H9 (cell line): ENCODE measurements around the gene MOB3B. TPM values are rescaled to one million over a fixed set of nuclear protein-coding genes. Genes with fewer than 3 reads are reported as not detected.

Source experiments
- DNase-seq: peaks from one replicate; pipeline ENCODE4 v3.0.0-alpha.2; 2017
- H2AFZ ChIP-seq: one replicate; pipeline ENCODE4 v1.6.1; 2013; ENCODE audit warnings: mild to moderate bottlenecking, low read length, control low read depth, moderate library complexity
- H2AK5ac ChIP-seq: 2 replicates; pipeline ENCODE4 v1.6.1; 2013; ENCODE audit warnings: low read length, control low read depth, mixed read lengths; ENCODE audit not compliant: insufficient read length
- H2BK120ac ChIP-seq: one replicate; pipeline ENCODE4 v1.6.1; 2013; ENCODE audit warnings: low read depth, mild to moderate bottlenecking, low read length, control low read depth, inconsistent platforms; ENCODE audit not compliant: poor library complexity, severe bottlenecking
- H2BK12ac ChIP-seq: 2 replicates; pipeline ENCODE4 v1.6.1; 2013; ENCODE audit warnings: low read length, control low read depth, mixed read lengths, low read depth; ENCODE audit not compliant: insufficient read length
- H2BK15ac ChIP-seq: 2 replicates; pipeline ENCODE4 v1.6.1; 2013; ENCODE audit warnings: low read depth, low read length, control low read depth
- H2BK20ac ChIP-seq: one replicate; pipeline ENCODE4 v1.6.1; 2013; ENCODE audit warnings: low read depth, mild to moderate bottlenecking, low read length, control low read depth, inconsistent platforms; ENCODE audit not compliant: poor library complexity, severe bottlenecking
- H2BK5ac ChIP-seq: 2 replicates; pipeline ENCODE4 v1.6.1; 2013; ENCODE audit warnings: low read length, control low read depth, mixed read lengths; ENCODE audit not compliant: insufficient read length
- H3K14ac ChIP-seq: 2 replicates; pipeline ENCODE4 v1.6.1; 2013; ENCODE audit warnings: low read length, control low read depth; ENCODE audit not compliant: insufficient read depth
- H3K18ac ChIP-seq: 2 replicates; pipeline ENCODE4 v1.6.1; 2013; ENCODE audit warnings: low read depth, mild to moderate bottlenecking, mixed read lengths, low read length, control low read depth; ENCODE audit not compliant: insufficient read length
- H3K23ac ChIP-seq: 2 replicates; pipeline ENCODE4 v1.6.1; 2013; ENCODE audit warnings: low read length, control low read depth, mixed read lengths, low read depth; ENCODE audit not compliant: insufficient read length
- H3K23me2 ChIP-seq: 2 replicates; pipeline ENCODE4 v1.6.1; 2013; ENCODE audit warnings: low read depth, mild to moderate bottlenecking, mixed read lengths, low read length, control low read depth; ENCODE audit not compliant: insufficient read length, poor library complexity, severe bottlenecking
- H3K27ac ChIP-seq: 2 replicates; pipeline ENCODE4 v1.5.1; 2013; ENCODE audit warnings: low read length, control low read depth, mixed read lengths, low read depth; ENCODE audit not compliant: insufficient read length
- H3K27me3 ChIP-seq: 2 replicates; pipeline ENCODE4 v1.6.1; 2013; ENCODE audit warnings: low read length, control low read depth, inconsistent platforms; ENCODE audit not compliant: insufficient read depth
- H3K4ac ChIP-seq: 2 replicates; pipeline ENCODE4 v1.6.1; 2013; ENCODE audit warnings: low read depth, mild to moderate bottlenecking, control low read depth, inconsistent platforms, low read length, moderate library complexity
- H3K4me1 ChIP-seq: 2 replicates; pipeline ENCODE4 v1.6.1; 2013; ENCODE audit warnings: low read length, control low read depth, inconsistent platforms; ENCODE audit not compliant: insufficient read depth
- H3K4me2 ChIP-seq: 2 replicates; pipeline ENCODE4 v1.6.1; 2013; ENCODE audit warnings: low read length, control low read depth, mixed read lengths; ENCODE audit not compliant: insufficient read length, insufficient read depth
- H3K56ac ChIP-seq: 2 replicates; pipeline ENCODE4 v1.6.1; 2013; ENCODE audit warnings: low read depth, mild to moderate bottlenecking, mixed read lengths, low read length, control low read depth; ENCODE audit not compliant: insufficient read length
- H3K79me1 ChIP-seq: 2 replicates; pipeline ENCODE4 v1.6.1; 2013; ENCODE audit warnings: low read depth, mild to moderate bottlenecking, moderate library complexity, low read length, control low read depth, inconsistent platforms; ENCODE audit not compliant: insufficient read depth, poor library complexity, severe bottlenecking
- H3K79me2 ChIP-seq: 2 replicates; pipeline ENCODE4 v1.6.1; 2013; ENCODE audit warnings: low read length, control low read depth, inconsistent platforms; ENCODE audit not compliant: insufficient read depth
- H3K9ac ChIP-seq: 2 replicates; pipeline ENCODE4 v1.6.1; 2013; ENCODE audit warnings: low read length, control low read depth, mixed read lengths; ENCODE audit not compliant: insufficient read length; ENCODE audit errors: extremely low read depth
- H3K9me3 ChIP-seq: one replicate; pipeline ENCODE4 v1.6.1; 2013; ENCODE audit warnings: low read depth, low read length, inconsistent platforms; ENCODE audit not compliant: control insufficient read depth
- H3T11ph ChIP-seq: one replicate; pipeline ENCODE4 v1.6.1; 2013; ENCODE audit warnings: mild to moderate bottlenecking, low read length, control low read depth, inconsistent platforms
- H4K20me1 ChIP-seq: one replicate; pipeline ENCODE4 v1.6.1; 2013; ENCODE audit not compliant: control insufficient read depth, insufficient read length, insufficient read depth
- H4K5ac ChIP-seq: 2 replicates; pipeline ENCODE4 v1.6.1; 2013; ENCODE audit warnings: low read depth, mild to moderate bottlenecking, mixed read lengths, low read length, control low read depth; ENCODE audit not compliant: insufficient read length
- H4K8ac ChIP-seq: replicated peaks from 2 replicates; pipeline ENCODE4 v1.6.1; 2013; ENCODE audit warnings: low read length, control low read depth, mixed read lengths, low read depth; ENCODE audit not compliant: insufficient read length
- H4K91ac ChIP-seq: 2 replicates; pipeline ENCODE4 v1.6.1; 2013; ENCODE audit warnings: low read depth, mild to moderate bottlenecking, moderate library complexity, mixed read lengths, low read length, control low read depth; ENCODE audit not compliant: insufficient read length
- H3K27ac Mint-ChIP-seq, 3 experiments: 2 replicates in 2 of 3; 3 replicates in 1 of 3; pipeline ENCODE4 v1.8.0; 2020 to 2021; ENCODE audit warnings: mixed read lengths in 3 of 3, mild to moderate bottlenecking in 1 of 3, moderate library complexity in 1 of 3
- H3K27me3 Mint-ChIP-seq: 2 replicates; pipeline ENCODE4 v1.8.0; 2021; ENCODE audit warnings: low read depth, mild to moderate bottlenecking, moderate library complexity, mixed read lengths
- H3K36me3 Mint-ChIP-seq, 3 experiments: 2 replicates in 2 of 3; 3 replicates in 1 of 3; pipeline ENCODE4 v1.8.0; 2020 to 2021; ENCODE audit warnings: low read depth in 3 of 3, mixed read lengths in 3 of 3; ENCODE audit not compliant: insufficient read depth in 1 of 3
- H3K4me1 Mint-ChIP-seq, 2 experiments: 2 replicates each; pipeline ENCODE4 v1.8.0; 2020; ENCODE audit warnings: mixed read lengths in 2 of 2
- H3K4me3 Mint-ChIP-seq, 2 experiments: 2 replicates in 1 of 2; 3 replicates in 1 of 2; pipeline ENCODE4 v1.8.0; 2020 to 2021; ENCODE audit warnings: mild to moderate bottlenecking in 2 of 2, mixed read lengths in 2 of 2, moderate library complexity in 1 of 2
- H3K9me3 Mint-ChIP-seq, 2 experiments: 2 replicates in 1 of 2; 3 replicates in 1 of 2; pipeline ENCODE4 v1.8.0; 2020; ENCODE audit warnings: mild to moderate bottlenecking in 2 of 2, mixed read lengths in 2 of 2, moderate library complexity in 1 of 2
- WGBS: extraction: QIAGEN DNeasy Blood & Tissue Kit; methylation state at CpG from one replicate; pipeline ENCODE4 v1.1.7; 2013; ENCODE audit warnings: missing lambda C conversion rate, low lambda C conversion rate, mixed read lengths; ENCODE audit not compliant: insufficient read length; ENCODE audit errors: extremely low coverage; 5-methylcytosine and 5-hydroxymethylcytosine counted together
- total RNA-seq: library from RNA; stranded (reverse); gene quantifications from 2 replicates; pipeline ENCODE4 v1.2.1, GENCODE V29; 2021
- TF ChIP-seq, protein P1 (sequence below): fragments of 200-600 bp; sonication (generic); conservative IDR thresholded peaks from 3 replicates; pipeline ENCODE4 v1.8.0; 2021; ENCODE audit warnings: antibody characterized with exemption, mild to moderate bottlenecking

Gene MOB3B
- total RNA-seq, 1 experiment from 2014 or later = 9.8 TPM

DNA sequence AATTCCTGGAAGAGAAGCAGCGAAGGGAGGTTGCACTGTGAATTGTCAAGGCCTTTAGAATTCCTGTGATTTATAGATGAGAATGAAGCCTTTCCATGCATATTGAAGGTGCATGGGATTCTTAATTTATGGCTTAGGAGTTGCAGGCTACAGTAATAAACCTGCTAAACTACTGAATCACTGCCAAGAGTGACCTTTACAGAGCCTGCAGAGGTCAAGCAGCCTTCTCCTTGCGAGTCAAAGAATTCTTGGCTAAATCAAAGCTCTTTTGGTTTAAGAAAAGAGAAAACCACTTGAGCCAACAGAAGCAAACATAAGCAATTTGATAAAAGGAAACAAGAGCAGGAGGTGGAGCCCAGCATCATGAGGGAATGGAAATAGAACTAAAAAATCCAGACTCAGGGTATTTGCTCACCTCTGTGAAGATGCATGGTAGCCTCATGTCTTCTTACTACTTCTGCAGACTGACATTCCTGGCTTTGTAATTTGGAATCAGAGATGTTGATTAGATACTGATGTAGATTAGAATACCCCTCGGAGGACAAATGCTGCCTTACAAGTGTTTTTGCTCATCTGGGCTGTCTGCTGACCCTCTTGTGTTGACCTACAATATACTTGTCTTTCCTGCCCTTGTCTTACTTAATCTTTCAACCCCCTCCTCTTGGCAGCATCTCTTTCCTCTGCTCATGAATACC is 95.8 kb downstream of the MOB3B start:
- no peaks in the 10 kb centered on the region for H3K9me3 ChIP-seq
- H3K27ac ChIP-seq = no peak overlapping the region
- H3K18ac ChIP-seq = no peak overlapping the region
- no peak overlapping the region for H2AFZ ChIP-seq
- no peaks in the 10 kb centered on the region for H3K23me2 ChIP-seq
- H2BK5ac ChIP-seq = no peak overlapping the region
- Mint-ChIP-seq H3K27ac (peak overlapping the region in 1 of 3 experiments; percentile 83; a peak in 2 of 7 replicates), H3K4me3 (no peak overlapping the region), H3K27me3 (no peaks in the 10 kb centered on the region), H3K9me3 (no peaks in the 10 kb centered on the region), H3K4me1 (peaks cover 44 to 45% of the 10 kb centered on the region in 2 experiments), H3K36me3 (no peaks in the 10 kb centered on the region; a peak in 1 of 7 replicates)
- DNase-seq = no peak
- no peak overlapping the region for H3K4me2 ChIP-seq
- no peaks in the 10 kb centered on the region for H3K79me1 ChIP-seq
- TF ChIP-seq, protein P1, sequence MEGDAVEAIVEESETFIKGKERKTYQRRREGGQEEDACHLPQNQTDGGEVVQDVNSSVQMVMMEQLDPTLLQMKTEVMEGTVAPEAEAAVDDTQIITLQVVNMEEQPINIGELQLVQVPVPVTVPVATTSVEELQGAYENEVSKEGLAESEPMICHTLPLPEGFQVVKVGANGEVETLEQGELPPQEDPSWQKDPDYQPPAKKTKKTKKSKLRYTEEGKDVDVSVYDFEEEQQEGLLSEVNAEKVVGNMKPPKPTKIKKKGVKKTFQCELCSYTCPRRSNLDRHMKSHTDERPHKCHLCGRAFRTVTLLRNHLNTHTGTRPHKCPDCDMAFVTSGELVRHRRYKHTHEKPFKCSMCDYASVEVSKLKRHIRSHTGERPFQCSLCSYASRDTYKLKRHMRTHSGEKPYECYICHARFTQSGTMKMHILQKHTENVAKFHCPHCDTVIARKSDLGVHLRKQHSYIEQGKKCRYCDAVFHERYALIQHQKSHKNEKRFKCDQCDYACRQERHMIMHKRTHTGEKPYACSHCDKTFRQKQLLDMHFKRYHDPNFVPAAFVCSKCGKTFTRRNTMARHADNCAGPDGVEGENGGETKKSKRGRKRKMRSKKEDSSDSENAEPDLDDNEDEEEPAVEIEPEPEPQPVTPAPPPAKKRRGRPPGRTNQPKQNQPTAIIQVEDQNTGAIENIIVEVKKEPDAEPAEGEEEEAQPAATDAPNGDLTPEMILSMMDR = no peak
- no peak overlapping the region for H3K14ac ChIP-seq
- no peak overlapping the region for H4K5ac ChIP-seq
- no peaks in the 10 kb centered on the region for H3K27me3 ChIP-seq
- no peaks in the 10 kb centered on the region for H4K20me1 ChIP-seq
- H2BK120ac ChIP-seq = no peak overlapping the region
- H3K79me2 ChIP-seq = no peaks in the 10 kb centered on the region
- no peak overlapping the region for H2BK20ac ChIP-seq
- H3T11ph ChIP-seq = no peak overlapping the region
- WGBS = no CpG with 5 or more reads among the region's 3 CpGs
- no peak overlapping the region for H2BK12ac ChIP-seq
- no peak overlapping the region for H3K23ac ChIP-seq
- H3K4ac ChIP-seq = no peak overlapping the region
- no peak overlapping the region for H3K56ac ChIP-seq
- H4K91ac ChIP-seq = no peak overlapping the region
- H2BK15ac ChIP-seq = no peak overlapping the region
- H3K4me1 ChIP-seq = peaks cover 14% of the 10 kb centered on the region; the same call in 1 of the 2 replicates
- no peak overlapping the region for H4K8ac ChIP-seq
- no peak overlapping the region for H3K9ac ChIP-seq
- H2AK5ac ChIP-seq = no peak overlapping the region
